ENCODE results near the gene GJA4.
A peak's percentile ranks its signal among the peaks of the same experiment; 100 is the strongest.
"Not testable (repeated sequence)": the region's sequence is repeated elsewhere in the genome, so short reads cannot be mapped to it uniquely, and the experiment has no call there.

Gene GJA4

DNA sequence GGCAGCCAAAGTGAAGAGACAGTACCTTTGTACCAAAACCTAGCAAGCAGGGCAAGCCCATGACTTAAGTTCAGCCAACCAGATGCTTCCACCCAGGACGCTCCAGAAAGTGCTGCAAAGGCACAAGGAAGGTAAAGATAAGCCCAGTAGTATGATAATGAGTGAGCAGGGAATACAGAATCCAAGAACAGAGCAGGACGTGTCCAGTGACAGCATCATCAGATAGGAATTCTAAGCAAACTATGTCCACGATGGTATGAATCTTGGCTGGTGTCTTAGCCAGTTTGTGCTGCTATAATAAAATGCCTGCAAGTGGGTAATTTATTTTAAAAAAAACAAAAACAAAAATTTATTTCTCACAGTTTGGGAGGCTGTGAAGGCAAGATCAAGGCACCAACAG, 13.6 kb downstream of the GJA4 start (continued):
- TF ChIP-seq SP3 (tag by site-specific recombination; IDR thresholded peaks at IDR 0.05): no peak
- no peak for TF ChIP-seq SALL2 (tag by site-specific recombination; IDR thresholded peaks at IDR 0.05; ENCODE audit: borderline replicate concordance)
- TF ChIP-seq, protein P1, sequence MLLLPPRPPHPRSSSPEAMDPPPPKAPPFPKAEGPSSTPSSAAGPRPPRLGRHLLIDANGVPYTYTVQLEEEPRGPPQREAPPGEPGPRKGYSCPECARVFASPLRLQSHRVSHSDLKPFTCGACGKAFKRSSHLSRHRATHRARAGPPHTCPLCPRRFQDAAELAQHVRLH (tag by site-specific recombination; IDR thresholded peaks at IDR 0.05): no peak
- TF ChIP-seq ZNF239 (tag by site-specific recombination; IDR thresholded peaks at IDR 0.05): no peak
- no peak for TF ChIP-seq ZNF747 (tag by site-specific recombination; IDR thresholded peaks at IDR 0.05)

DNA sequence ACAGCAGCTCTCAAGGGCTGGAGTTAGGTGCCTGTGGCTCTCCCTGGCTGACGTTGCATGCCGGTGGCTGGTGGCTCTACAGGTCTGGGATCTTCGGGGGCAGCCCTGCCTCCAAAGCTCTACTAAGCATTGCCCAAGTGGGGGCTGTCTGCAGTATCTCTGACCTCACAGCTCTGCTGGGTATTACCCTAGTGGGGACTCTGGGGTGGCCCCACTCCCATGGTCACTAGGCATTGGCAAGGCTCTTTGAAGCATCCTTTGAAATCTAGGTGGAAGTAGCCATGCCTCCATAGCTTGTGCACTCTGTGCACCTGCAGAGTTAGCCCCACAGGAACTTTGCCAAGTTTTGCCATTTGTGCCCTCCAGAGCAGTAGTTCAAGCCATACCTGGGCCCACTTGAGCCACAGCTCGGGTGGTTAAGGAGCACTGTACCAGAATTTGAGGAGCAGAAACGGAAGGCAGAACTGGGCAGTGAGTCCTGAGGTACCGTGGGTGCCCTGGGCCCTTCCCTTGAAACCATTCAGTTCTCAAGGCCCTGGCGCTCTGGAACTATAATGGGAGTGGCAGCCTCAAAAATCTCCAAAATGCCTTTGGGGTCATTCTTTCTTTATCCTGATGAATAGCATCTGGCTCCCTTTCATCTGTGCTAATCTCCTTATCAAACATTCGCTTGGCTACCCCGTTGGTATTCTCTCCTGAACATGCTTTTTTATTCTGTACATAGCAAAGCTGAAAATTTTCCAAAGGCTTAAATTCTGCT, 15.4 kb downstream of the GJA4 start:
- no peak overlapping the region for H3K4me3 ChIP-seq (ENCODE audit: low read depth, low read length)
- H3K9me3 ChIP-seq (ENCODE audit: control insufficient read depth, insufficient read depth, low read depth, low read length): no peaks in the 10 kb centered on the region
- ChIA-PET CTCF (interaction anchor here (0.5 to 0.8 kb wide), 2 partner anchors 8 to 825 kb away, joined by 3 to 4 read pairs; no protein-coding TSS in a partner anchor), POLR2A (no interaction called here)
- no peaks in the 10 kb centered on the region for H3K4me1 ChIP-seq (ENCODE audit: control insufficient read depth, insufficient read depth, low read length)
- H3K27ac ChIP-seq (ENCODE audit: extremely low read depth, low read depth, low read length): no peak overlapping the region
- no peaks in the 10 kb centered on the region for H3K36me3 ChIP-seq (ENCODE audit: control insufficient read depth in 2 of 2, insufficient read depth in 1 of 2, low read length in 2 of 2)
- TF ChIP-seq ZNF571 (tag by site-specific recombination; IDR thresholded peaks at IDR 0.05) (no peak), GLIS1 (tag by site-specific recombination; IDR thresholded peaks at IDR 0.05) (no peak), ZNF654 (tag by site-specific recombination; IDR thresholded peaks at IDR 0.05; ENCODE audit: low read depth) (no peak), ZNF776 (tag by site-specific recombination; IDR thresholded peaks at IDR 0.05; ENCODE audit: borderline replicate concordance) (no peak), ZNF768 (tag by site-specific recombination; IDR thresholded peaks at IDR 0.05) (no peak), ZNF211 (tag by site-specific recombination; IDR thresholded peaks at IDR 0.05; ENCODE audit: low read depth) (no peak)
- TF ChIP-seq, protein P2, sequence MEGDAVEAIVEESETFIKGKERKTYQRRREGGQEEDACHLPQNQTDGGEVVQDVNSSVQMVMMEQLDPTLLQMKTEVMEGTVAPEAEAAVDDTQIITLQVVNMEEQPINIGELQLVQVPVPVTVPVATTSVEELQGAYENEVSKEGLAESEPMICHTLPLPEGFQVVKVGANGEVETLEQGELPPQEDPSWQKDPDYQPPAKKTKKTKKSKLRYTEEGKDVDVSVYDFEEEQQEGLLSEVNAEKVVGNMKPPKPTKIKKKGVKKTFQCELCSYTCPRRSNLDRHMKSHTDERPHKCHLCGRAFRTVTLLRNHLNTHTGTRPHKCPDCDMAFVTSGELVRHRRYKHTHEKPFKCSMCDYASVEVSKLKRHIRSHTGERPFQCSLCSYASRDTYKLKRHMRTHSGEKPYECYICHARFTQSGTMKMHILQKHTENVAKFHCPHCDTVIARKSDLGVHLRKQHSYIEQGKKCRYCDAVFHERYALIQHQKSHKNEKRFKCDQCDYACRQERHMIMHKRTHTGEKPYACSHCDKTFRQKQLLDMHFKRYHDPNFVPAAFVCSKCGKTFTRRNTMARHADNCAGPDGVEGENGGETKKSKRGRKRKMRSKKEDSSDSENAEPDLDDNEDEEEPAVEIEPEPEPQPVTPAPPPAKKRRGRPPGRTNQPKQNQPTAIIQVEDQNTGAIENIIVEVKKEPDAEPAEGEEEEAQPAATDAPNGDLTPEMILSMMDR (tag by site-specific recombination; IDR thresholded peaks at IDR 0.05): no peak

DNA sequence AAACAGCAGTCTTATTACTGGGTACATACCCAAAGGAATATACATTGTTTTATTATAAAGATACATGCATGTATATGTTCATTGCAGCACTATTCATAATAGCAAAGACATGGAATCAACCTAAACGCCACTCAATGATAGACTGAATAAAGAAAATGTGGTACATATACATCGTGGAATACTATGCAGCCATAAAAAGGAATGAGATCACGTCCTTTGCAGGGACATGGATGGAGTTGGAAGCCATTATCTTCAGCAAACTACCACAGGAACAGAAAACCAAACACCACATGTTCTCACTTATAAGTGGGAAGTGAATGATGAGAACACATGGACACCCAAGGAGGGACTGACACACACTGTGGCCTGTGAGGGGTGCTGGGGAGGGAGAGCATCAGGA, 18.0 kb downstream of the GJA4 start:
- TF ChIP-seq ZNF146 (tag by site-specific recombination; IDR thresholded peaks at IDR 0.05): peak; percentile 66
- TF ChIP-seq, protein P3, sequence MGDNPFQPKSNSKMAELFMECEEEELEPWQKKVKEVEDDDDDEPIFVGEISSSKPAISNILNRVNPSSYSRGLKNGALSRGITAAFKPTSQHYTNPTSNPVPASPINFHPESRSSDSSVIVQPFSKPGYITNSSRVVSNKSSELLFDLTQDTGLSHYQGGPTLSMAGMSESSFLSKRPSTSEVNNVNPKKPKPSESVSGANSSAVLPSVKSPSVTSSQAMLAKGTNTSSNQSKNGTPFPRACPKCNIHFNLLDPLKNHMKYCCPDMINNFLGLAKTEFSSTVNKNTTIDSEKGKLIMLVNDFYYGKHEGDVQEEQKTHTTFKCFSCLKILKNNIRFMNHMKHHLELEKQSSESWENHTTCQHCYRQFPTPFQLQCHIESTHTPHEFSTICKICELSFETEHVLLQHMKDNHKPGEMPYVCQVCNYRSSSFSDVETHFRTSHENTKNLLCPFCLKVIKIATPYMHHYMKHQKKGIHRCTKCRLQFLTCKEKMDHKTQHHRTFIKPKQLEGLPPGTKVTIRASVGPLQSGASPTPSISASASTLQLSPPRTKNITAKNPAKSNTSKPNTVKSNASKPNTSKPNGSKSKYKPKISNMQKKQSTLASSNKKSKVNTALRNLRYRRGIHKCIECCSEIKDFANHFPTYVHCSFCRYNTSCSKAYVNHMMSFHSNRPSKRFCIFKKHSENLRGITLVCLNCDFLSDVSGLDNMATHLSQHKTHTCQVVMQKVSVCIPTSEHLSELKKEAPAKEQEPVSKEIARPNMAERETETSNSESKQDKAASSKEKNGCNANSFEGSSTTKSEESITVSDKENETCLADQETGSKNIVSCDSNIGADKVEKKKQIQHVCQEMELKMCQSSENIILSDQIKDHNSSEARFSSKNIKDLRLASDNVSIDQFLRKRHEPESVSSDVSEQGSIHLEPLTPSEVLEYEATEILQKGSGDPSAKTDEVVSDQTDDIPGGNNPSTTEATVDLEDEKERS (tag by site-specific recombination; IDR thresholded peaks at IDR 0.05): 0 out of 2 replicates have a peak, but pooled peaks have one; percentile 47
- H3K9me3 ChIP-seq (ENCODE audit: control insufficient read depth, insufficient read depth, low read depth, low read length); CTCF ChIA-PET; H3K4me1 ChIP-seq (ENCODE audit: control insufficient read depth, insufficient read depth, low read length); H3K4me3 ChIP-seq (ENCODE audit: low read depth, low read length); H3K36me3 ChIP-seq (ENCODE audit: control insufficient read depth in 2 of 2, insufficient read depth in 1 of 2, low read length in 2 of 2); POLR2A ChIA-PET; H3K27ac ChIP-seq (ENCODE audit: extremely low read depth, low read depth, low read length): not testable (repeated sequence)

DNA sequence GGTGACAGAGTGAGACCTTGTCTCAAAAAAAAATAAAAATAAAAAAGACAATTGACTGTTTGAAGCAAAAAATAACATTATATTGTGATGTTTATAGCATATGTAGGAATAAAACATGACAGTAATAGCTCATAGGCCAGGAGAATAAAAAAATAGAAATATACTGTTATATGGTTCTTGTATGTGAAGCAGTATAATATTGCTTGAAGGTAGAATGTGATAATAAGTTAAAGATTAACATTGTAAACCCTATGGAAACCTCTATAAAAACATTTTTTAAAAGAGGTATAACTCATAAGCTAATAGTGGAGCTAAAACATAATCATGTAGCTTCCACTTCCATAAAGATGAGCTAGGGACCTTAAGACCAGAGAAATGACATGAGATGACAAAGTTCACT, 23.5 kb downstream of the GJA4 start:
- ChIA-PET CTCF (interaction anchor here (0.6 to 1.5 kb wide), 5 partner anchors 9 to 909 kb away, joined by 3 to 7 read pairs (median 3); partner anchors contain the start of gene SMIM12), POLR2A (interaction anchor here (0.9 kb wide), 1 partner anchor 10 kb away, joined by 3 read pairs; no protein-coding TSS in a partner anchor)
- Histone ChIP-seq H3K4me3 (ENCODE audit: low read depth, low read length) (no peak overlapping the region), H3K27ac (ENCODE audit: extremely low read depth, low read depth, low read length) (no peak overlapping the region), H3K9me3 (ENCODE audit: control insufficient read depth, insufficient read depth, low read depth, low read length) (no peaks in the 10 kb centered on the region), H3K36me3 (ENCODE audit: control insufficient read depth in 2 of 2, insufficient read depth in 1 of 2, low read length in 2 of 2) (no peaks in the 10 kb centered on the region), H3K4me1 (ENCODE audit: control insufficient read depth, insufficient read depth, low read length) (no peaks in the 10 kb centered on the region)
- TF ChIP-seq ZNF248 (tag by site-specific recombination; IDR thresholded peaks at IDR 0.05): no peak
- no peak for TF ChIP-seq GLI4 (tag by site-specific recombination; IDR thresholded peaks at IDR 0.05)
- TF ChIP-seq, protein P4, sequence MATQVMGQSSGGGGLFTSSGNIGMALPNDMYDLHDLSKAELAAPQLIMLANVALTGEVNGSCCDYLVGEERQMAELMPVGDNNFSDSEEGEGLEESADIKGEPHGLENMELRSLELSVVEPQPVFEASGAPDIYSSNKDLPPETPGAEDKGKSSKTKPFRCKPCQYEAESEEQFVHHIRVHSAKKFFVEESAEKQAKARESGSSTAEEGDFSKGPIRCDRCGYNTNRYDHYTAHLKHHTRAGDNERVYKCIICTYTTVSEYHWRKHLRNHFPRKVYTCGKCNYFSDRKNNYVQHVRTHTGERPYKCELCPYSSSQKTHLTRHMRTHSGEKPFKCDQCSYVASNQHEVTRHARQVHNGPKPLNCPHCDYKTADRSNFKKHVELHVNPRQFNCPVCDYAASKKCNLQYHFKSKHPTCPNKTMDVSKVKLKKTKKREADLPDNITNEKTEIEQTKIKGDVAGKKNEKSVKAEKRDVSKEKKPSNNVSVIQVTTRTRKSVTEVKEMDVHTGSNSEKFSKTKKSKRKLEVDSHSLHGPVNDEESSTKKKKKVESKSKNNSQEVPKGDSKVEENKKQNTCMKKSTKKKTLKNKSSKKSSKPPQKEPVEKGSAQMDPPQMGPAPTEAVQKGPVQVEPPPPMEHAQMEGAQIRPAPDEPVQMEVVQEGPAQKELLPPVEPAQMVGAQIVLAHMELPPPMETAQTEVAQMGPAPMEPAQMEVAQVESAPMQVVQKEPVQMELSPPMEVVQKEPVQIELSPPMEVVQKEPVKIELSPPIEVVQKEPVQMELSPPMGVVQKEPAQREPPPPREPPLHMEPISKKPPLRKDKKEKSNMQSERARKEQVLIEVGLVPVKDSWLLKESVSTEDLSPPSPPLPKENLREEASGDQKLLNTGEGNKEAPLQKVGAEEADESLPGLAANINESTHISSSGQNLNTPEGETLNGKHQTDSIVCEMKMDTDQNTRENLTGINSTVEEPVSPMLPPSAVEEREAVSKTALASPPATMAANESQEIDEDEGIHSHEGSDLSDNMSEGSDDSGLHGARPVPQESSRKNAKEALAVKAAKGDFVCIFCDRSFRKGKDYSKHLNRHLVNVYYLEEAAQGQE (tag by site-specific recombination; IDR thresholded peaks at IDR 0.05): no peak
- TF ChIP-seq ZNF571 (tag by site-specific recombination; IDR thresholded peaks at IDR 0.05): no peak
- no peak for TF ChIP-seq ZIC2 (tag by site-specific recombination; IDR thresholded peaks at IDR 0.05)

All from HEK293 (cell line).